ENCODE data around the gene CMIP.

DNA sequence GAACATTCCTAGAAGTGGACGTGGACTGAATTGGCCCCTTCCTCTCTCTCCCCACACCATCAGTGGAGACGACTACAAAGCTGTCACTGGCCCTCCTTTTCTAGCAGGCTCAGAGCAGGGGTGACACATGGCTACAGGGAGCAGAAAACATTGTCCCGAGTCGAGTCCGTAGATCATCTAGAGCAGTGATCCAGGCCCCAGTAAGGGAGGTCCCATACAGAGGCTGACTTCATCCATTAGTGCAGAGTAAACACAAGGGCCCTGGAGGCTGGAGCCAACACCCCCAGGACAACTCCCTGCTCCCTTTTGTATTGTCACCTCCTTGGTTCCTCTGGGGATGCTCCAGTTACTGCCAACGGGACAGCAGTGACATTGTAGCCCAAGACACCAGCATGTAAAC, 130.7 kb downstream of the CMIP start:
- TF ChIP-seq, protein P1, sequence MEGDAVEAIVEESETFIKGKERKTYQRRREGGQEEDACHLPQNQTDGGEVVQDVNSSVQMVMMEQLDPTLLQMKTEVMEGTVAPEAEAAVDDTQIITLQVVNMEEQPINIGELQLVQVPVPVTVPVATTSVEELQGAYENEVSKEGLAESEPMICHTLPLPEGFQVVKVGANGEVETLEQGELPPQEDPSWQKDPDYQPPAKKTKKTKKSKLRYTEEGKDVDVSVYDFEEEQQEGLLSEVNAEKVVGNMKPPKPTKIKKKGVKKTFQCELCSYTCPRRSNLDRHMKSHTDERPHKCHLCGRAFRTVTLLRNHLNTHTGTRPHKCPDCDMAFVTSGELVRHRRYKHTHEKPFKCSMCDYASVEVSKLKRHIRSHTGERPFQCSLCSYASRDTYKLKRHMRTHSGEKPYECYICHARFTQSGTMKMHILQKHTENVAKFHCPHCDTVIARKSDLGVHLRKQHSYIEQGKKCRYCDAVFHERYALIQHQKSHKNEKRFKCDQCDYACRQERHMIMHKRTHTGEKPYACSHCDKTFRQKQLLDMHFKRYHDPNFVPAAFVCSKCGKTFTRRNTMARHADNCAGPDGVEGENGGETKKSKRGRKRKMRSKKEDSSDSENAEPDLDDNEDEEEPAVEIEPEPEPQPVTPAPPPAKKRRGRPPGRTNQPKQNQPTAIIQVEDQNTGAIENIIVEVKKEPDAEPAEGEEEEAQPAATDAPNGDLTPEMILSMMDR (IDR thresholded peaks at IDR 0.05): no peak
- TF ChIP-seq POLR2AphosphoS5 (IDR thresholded peaks at IDR 0.05) (no peak), EP300 (IDR thresholded peaks at IDR 0.05) (no peak)
